ENCODE measurements around the gene FBXO31.

FBXO31 gene

GRCh38 chr16:87329436-87330256, 53.9 kb downstream of the FBXO31 start:
- intact Hi-C loops (cut with DNase I; ENCODE audit: low total_unique reads) = no loop called here
- no peak overlapping the region for H3K27ac ChIP-seq
- DNase-seq = no peak

GRCh38 chr16:87328846-87329245, 54.7 kb downstream of the FBXO31 start:
- no peak for TF ChIP-seq CTCF (IDR thresholded peaks at IDR 0.05)
- H3K36me3 ChIP-seq = peaks cover 31 to 81% (median 65%) of the 10 kb centered on the region in 3 donors
- no peak overlapping the region for H3K27ac ChIP-seq

More at GRCh38 chr16:87329436-87330256, 53.9 kb downstream of the FBXO31 start:
- Histone ChIP-seq H3K9me3 (no peaks in the 10 kb centered on the region), H3K36me3 (peaks cover 39 to 89% (median 73%) of the 10 kb centered on the region in 3 donors), H3K27me3 (no peaks in the 10 kb centered on the region), H3K4me3 (no peak overlapping the region), H3K4me1 (peaks cover 0 to 4% (median 0%) of the 10 kb centered on the region in 4 donors)
- no peak for TF ChIP-seq CTCF (IDR thresholded peaks at IDR 0.05)

GRCh38 chr16:87327798-87328495, 55.6 kb downstream of the FBXO31 start:
- H3K27me3 ChIP-seq = no peaks in the 10 kb centered on the region
- H3K9me3 ChIP-seq = no peaks in the 10 kb centered on the region
- peaks cover 22 to 72% (median 56%) of the 10 kb centered on the region in 3 donors for H3K36me3 ChIP-seq
- no peak overlapping the region for H3K4me3 ChIP-seq
- no peak for DNase-seq
- H3K4me1 ChIP-seq = peaks cover 0 to 4% (median 0%) of the 10 kb centered on the region in 4 donors
- H3K27ac ChIP-seq = no peak overlapping the region
- intact Hi-C loops (cut with DNase I; ENCODE audit: low total_unique reads) = no loop called here
- TF ChIP-seq CTCF (IDR thresholded peaks at IDR 0.05) = no peak

More at GRCh38 chr16:87328846-87329245, 54.7 kb downstream of the FBXO31 start:
- Histone ChIP-seq H3K27me3 (no peaks in the 10 kb centered on the region), H3K9me3 (no peaks in the 10 kb centered on the region), H3K4me1 (peaks cover 0 to 4% (median 0%) of the 10 kb centered on the region in 4 donors), H3K4me3 (no peak overlapping the region)
- no peak for DNase-seq
- intact Hi-C loops (cut with DNase I; ENCODE audit: low total_unique reads) = no loop called here

- Histone ChIP-seq H3K4me3 (no peak overlapping the region), H3K4me1 (peaks cover 0 to 4% (median 0%) of the 10 kb centered on the region in 4 donors), H3K9me3 (no peaks in the 10 kb centered on the region), H3K27me3 (no peaks in the 10 kb centered on the region), H3K36me3 (peaks cover 17 to 54% (median 38%) of the 10 kb centered on the region in 3 donors), H3K27ac (no peak overlapping the region)
- no peak for TF ChIP-seq CTCF (IDR thresholded peaks at IDR 0.05)
- intact Hi-C loops (cut with DNase I; ENCODE audit: low total_unique reads) = no loop called here
- DNase-seq = no peak
Observed at GRCh38 chr16:87326151-87326571, 57.4 kb downstream of the FBXO31 start.

GRCh38 chr16:87325423-87325858, 58.1 kb downstream of the FBXO31 start:
- no peak for TF ChIP-seq CTCF (IDR thresholded peaks at IDR 0.05)
- Histone ChIP-seq H3K36me3 (peaks cover 10 to 47% (median 31%) of the 10 kb centered on the region in 3 donors), H3K4me1 (peaks cover 0 to 4% (median 0%) of the 10 kb centered on the region in 4 donors), H3K4me3 (no peak overlapping the region), H3K27me3 (no peaks in the 10 kb centered on the region), H3K27ac (no peak overlapping the region), H3K9me3 (no peaks in the 10 kb centered on the region)
- no peak for DNase-seq
- intact Hi-C loops (cut with DNase I; ENCODE audit: low total_unique reads) = no loop called here
